PC-9 (cell line): ENCODE measurements around the gene ICAM2. TPM values are rescaled to one million over a fixed set of nuclear protein-coding genes. Genes with fewer than 3 reads are reported as not detected.
A peak's percentile ranks its signal among the peaks of the same experiment; 100 is the strongest.

Source experiments
- BruUV-seq: library from RNA; stranded (reverse); fragments of 400-500 nt; replicated peaks from 2 replicates; lab custom pipeline; 2021; lab: Mats Ljungman, UMichigan
- CTCF ChIA-PET: fragments of 300-600 bp; sonication (Branson Sonifier 250); formaldehyde crosslinking; loops from one replicate; lab custom pipeline; 2022; ENCODE audit warnings: antibody characterized with exemption; lab: Charles Lee
- POLR2A ChIA-PET: fragments of 300-600 bp; sonication (Branson Sonifier 250); formaldehyde crosslinking; loops from one replicate; lab custom pipeline; 2022; ENCODE audit warnings: antibody characterized with exemption; ENCODE audit not compliant: unreplicated experiment; lab: Charles Lee
- DNase-seq, 2 experiments: peaks; one replicate each; pipeline versions ENCODE4 v3.0.0 to v3.0.0-alpha.2; 2015 to 2022; ENCODE audit warnings: mixed read lengths in 1 of 2
- H2AFZ ChIP-seq: fragments of 200-600 bp; sonication (generic); 2 replicates; pipeline ENCODE4 v1.8.1; 2017; ENCODE audit warnings: antibody characterized with exemption
- H3F3A ChIP-seq: fragments of 200-600 bp; sonication (generic); 2 replicates; pipeline ENCODE4 v1.8.1; 2017; ENCODE audit warnings: antibody characterized with exemption, mild to moderate bottlenecking, low read depth; ENCODE audit not compliant: insufficient read depth
- H3K27ac ChIP-seq: fragments of 200-600 bp; sonication (generic); 2 replicates; pipeline ENCODE4 v1.6.1; 2016; ENCODE audit warnings: mixed run types
- H3K27me3 ChIP-seq: fragments of 200-600 bp; sonication (generic); 2 replicates; pipeline ENCODE4 v1.6.1; 2016; ENCODE audit warnings: low read depth, mixed run types; ENCODE audit not compliant: insufficient read depth
- H3K36me3 ChIP-seq: fragments of 200-600 bp; sonication (generic); 2 replicates; pipeline ENCODE4 v1.6.1; 2016; ENCODE audit warnings: low read depth, mixed run types
- H3K4me1 ChIP-seq: fragments of 200-600 bp; sonication (generic); replicated peaks from 2 replicates; pipeline ENCODE4 v1.6.1; 2016; ENCODE audit warnings: mixed run types; ENCODE audit not compliant: insufficient read depth
- H3K4me2 ChIP-seq: fragments of 200-600 bp; sonication (generic); 2 replicates; pipeline ENCODE4 v1.6.1; 2017; ENCODE audit warnings: mixed run types
- H3K4me3 ChIP-seq: fragments of 200-600 bp; sonication (generic); 2 replicates; pipeline ENCODE4 v1.6.1; 2016; ENCODE audit warnings: mixed run types
- H3K79me2 ChIP-seq: fragments of 200-600 bp; sonication (generic); 2 replicates; pipeline ENCODE4 v1.6.1; 2017; ENCODE audit warnings: low read depth, mixed run types
- H3K9me2 ChIP-seq: fragments of 200-600 bp; sonication (generic); 2 replicates; pipeline ENCODE4 v1.8.1; 2017; ENCODE audit warnings: mild to moderate bottlenecking; ENCODE audit not compliant: insufficient read depth
- H3K9me3 ChIP-seq: fragments of 200-600 bp; sonication (generic); 2 replicates; pipeline ENCODE4 v1.8.1; 2016; ENCODE audit warnings: low read depth; ENCODE audit not compliant: insufficient read depth
- H4K20me1 ChIP-seq: fragments of 200-600 bp; sonication (generic); 2 replicates; pipeline ENCODE4 v1.8.1; 2017; ENCODE audit not compliant: insufficient read depth
- EZH2 ChIP-seq: fragments of 200-600 bp; sonication (generic); IDR thresholded peaks from 2 replicates; pipeline ENCODE4 v1.8.0; 2017; ENCODE audit warnings: antibody characterized with exemption, low read depth
- intact Hi-C: fragments of 100-400 bp; cut with micrococcal nuclease; formaldehyde crosslinking; loops from one replicate; pipeline ENCODE4 v1.10.0; 2022; ENCODE audit not compliant: unreplicated experiment
- total RNA-seq: library from RNA; stranded (reverse); gene quantifications from 2 replicates; pipeline ENCODE4 v1.2.3, GENCODE V29; 2021
- TF ChIP-seq, protein P1 (sequence below): fragments of 200-600 bp; sonication (generic); conservative IDR thresholded peaks from 2 replicates; pipeline ENCODE4 v1.6.1; 2017; ENCODE audit warnings: mixed run types, antibody characterized with exemption, mild to moderate bottlenecking, moderate library complexity

The ICAM2 gene
- total RNA-seq, 1 experiment from 2014 or later = 7.8 TPM

- ChIA-PET POLR2A (interaction anchor here (0.5 kb wide), 1 partner anchor 380 kb away, joined by 6 read pairs; no protein-coding TSS in a partner anchor), CTCF (interaction anchor here (0.6 to 1.8 kb wide), 2 partner anchors 69 to 127 kb away, joined by 3 to 14 read pairs; no protein-coding TSS in a partner anchor)
- H3K27ac ChIP-seq = no peak overlapping the region
- DNase-seq = no peak
- peaks cover 28% of the 10 kb centered on the region for H3K36me3 ChIP-seq
- no peak overlapping the region for H3K4me2 ChIP-seq
- peaks cover 23% of the 10 kb centered on the region for H3K4me1 ChIP-seq
- H3K4me3 ChIP-seq = no peak overlapping the region
- H3K9me2 ChIP-seq = no peaks in the 10 kb centered on the region
- no peak overlapping the region for H2AFZ ChIP-seq
- H4K20me1 ChIP-seq = no peaks in the 10 kb centered on the region
- TF ChIP-seq, protein P1, sequence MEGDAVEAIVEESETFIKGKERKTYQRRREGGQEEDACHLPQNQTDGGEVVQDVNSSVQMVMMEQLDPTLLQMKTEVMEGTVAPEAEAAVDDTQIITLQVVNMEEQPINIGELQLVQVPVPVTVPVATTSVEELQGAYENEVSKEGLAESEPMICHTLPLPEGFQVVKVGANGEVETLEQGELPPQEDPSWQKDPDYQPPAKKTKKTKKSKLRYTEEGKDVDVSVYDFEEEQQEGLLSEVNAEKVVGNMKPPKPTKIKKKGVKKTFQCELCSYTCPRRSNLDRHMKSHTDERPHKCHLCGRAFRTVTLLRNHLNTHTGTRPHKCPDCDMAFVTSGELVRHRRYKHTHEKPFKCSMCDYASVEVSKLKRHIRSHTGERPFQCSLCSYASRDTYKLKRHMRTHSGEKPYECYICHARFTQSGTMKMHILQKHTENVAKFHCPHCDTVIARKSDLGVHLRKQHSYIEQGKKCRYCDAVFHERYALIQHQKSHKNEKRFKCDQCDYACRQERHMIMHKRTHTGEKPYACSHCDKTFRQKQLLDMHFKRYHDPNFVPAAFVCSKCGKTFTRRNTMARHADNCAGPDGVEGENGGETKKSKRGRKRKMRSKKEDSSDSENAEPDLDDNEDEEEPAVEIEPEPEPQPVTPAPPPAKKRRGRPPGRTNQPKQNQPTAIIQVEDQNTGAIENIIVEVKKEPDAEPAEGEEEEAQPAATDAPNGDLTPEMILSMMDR = no peak
- no peak for TF ChIP-seq EZH2
- H3K79me2 ChIP-seq = no peaks in the 10 kb centered on the region
- peaks cover 3% of the 10 kb centered on the region; the same call in 1 of the 2 replicates for H3K9me3 ChIP-seq
- no TSS peak for BruUV-seq
- no peaks in the 10 kb centered on the region for H3K27me3 ChIP-seq
- intact Hi-C loops = no loop called here
- H3F3A ChIP-seq = peaks cover 17% of the 10 kb centered on the region; the same call in 1 of the 2 replicates
Observed at GRCh38 chr17:64064331-64064730, 43.9 kb upstream of the ICAM2 start.

- Histone ChIP-seq H4K20me1 (no peaks in the 10 kb centered on the region), H3K4me1 (peaks cover 28% of the 10 kb centered on the region), H3K4me2 (no peak overlapping the region), H3K9me2 (no peaks in the 10 kb centered on the region), H3K27ac (no peak overlapping the region), H3K36me3 (peaks cover 24% of the 10 kb centered on the region), H3K27me3 (no peaks in the 10 kb centered on the region), H3K4me3 (no peak overlapping the region), H2AFZ (no peak overlapping the region), H3K79me2 (no peaks in the 10 kb centered on the region), H3F3A (peaks cover 22% of the 10 kb centered on the region; the same call in 1 of the 2 replicates), H3K9me3 (no peaks in the 10 kb centered on the region)
- peak in 1 of 2 experiments; percentile 13 for DNase-seq
- TF ChIP-seq EZH2 = no peak
- TF ChIP-seq, protein P1 = peak; percentile 49
- no TSS peak for BruUV-seq
- intact Hi-C loops = no loop called here
- ChIA-PET POLR2A (interaction anchor here (0.5 kb wide), 1 partner anchor 380 kb away, joined by 6 read pairs; no protein-coding TSS in a partner anchor), CTCF (interaction anchor here (0.6 to 1.8 kb wide), 3 partner anchors 70 to 442 kb away, joined by 3 to 14 read pairs (median 3); no protein-coding TSS in a partner anchor)
Observed at GRCh38 chr17:64063766-64064224, 43.4 kb upstream of the ICAM2 start.

DNA sequence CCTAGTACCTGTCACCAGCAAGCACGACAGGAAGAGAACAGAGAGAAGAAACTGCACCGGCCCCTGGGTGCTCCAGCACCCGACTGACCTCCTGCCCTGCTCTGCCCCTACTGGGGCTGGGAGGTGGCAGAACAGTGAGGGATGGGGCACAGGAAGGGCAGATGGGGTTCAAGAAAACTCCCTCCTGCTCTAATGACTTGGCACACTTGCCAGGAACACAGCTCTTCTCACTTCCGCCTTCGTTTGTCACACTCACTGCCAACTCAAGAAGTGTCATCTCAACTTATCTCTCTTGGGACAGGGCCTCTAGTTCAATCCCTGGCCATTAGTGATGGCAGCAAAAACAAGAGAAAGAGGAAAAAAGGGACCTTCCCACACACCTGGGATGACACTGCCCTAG lies 42.7 kb upstream of the ICAM2 start:
- POLR2A ChIA-PET = no interaction called here
- Histone ChIP-seq H3K9me3 (no peaks in the 10 kb centered on the region), H3K79me2 (no peaks in the 10 kb centered on the region), H3K4me2 (no peak overlapping the region), H4K20me1 (no peaks in the 10 kb centered on the region), H3K27ac (no peak overlapping the region), H3F3A (peaks cover 29% of the 10 kb centered on the region), H3K36me3 (peaks cover 17% of the 10 kb centered on the region), H3K4me1 (peaks cover 35% of the 10 kb centered on the region), H3K9me2 (no peaks in the 10 kb centered on the region), H2AFZ (no peak overlapping the region), H3K27me3 (no peaks in the 10 kb centered on the region), H3K4me3 (no peak overlapping the region)
- no TSS peak for BruUV-seq
- DNase-seq = no peak
- TF ChIP-seq EZH2 = no peak
- TF ChIP-seq, protein P1 = no peak
- intact Hi-C loops = no loop called here
- CTCF ChIA-PET = interaction anchor here (0.6 to 1.8 kb wide), 2 partner anchors 71 to 441 kb away, joined by 3 to 14 read pairs; no protein-coding TSS in a partner anchor
